GM10847 (cell line): Measurements from ENCODE around the gene LMOD2.

Source experiments
- POLR2A ChIP-seq: IDR thresholded peaks from 2 replicates; pipeline ENCODE4 v1.6.1; 2011; ENCODE audit not compliant: insufficient read length; ENCODE audit errors: extremely low read depth

LMOD2 gene

GRCh38 chr7:123633553-123633952 is 22.1 kb upstream of the LMOD2 start:
- no peak for TF ChIP-seq POLR2A

DNA sequence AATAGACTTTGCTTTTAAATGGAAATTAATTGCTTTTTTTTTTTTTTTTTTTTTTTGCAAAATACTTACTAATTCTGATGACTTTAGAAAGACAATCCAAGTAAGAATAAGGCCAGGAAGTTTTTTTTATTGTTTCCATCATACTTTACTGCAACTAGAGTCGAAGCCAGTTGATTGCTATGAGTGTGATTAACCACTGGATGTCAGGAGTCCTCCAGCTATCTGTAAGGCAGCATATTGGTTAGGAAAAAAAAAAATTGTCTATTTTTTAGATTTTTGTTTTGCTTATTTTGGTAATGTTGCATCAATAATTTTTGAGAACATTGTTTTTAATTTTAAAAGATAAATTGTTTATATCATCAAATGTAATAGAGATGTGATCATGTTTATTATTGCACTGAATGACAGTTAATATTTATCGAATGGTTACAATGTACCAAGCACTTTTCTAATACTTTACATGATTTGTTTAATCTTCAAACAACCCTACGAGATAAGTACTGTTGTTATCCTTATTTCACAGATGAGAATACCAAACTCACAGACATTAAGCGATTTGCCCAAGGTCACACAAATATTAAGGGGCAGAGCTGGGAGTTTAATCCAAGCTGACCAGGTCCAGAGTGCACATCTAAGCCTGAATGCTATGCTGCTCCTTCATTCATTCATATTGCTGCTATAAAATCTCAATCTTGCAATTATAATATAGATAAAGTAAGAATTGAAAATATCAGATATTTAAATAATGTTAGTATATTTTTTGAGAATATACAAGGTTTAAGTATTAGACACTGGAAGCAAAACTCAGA is 19.9 kb upstream of the LMOD2 start:
- no peak for TF ChIP-seq POLR2A

- no peak for TF ChIP-seq POLR2A
Measured at GRCh38 chr7:123637203-123637602, 18.5 kb upstream of the LMOD2 start.

- TF ChIP-seq POLR2A: no peak
Measured at GRCh38 chr7:123637878-123638277, 17.8 kb upstream of the LMOD2 start.

DNA sequence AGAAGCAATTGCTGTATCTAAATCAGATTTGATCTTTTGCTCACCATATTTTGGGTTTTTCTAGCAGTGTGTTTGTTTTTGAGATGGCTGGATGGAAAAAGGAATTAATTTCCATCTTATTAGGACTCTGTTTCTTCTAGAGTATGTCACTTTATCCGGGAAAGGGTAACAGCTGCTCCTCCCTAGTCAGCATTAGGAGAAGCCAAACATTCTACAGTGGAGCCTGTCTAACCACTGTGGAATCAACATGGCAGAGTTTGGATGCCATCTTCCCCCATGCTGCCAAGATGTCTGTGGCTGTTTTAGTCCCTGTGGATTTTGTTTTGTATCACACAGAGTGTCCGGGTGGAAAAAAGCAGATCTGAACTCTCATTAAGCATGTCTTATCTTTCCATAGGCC is 16.0 kb upstream of the LMOD2 start:
- TF ChIP-seq POLR2A: no peak

DNA sequence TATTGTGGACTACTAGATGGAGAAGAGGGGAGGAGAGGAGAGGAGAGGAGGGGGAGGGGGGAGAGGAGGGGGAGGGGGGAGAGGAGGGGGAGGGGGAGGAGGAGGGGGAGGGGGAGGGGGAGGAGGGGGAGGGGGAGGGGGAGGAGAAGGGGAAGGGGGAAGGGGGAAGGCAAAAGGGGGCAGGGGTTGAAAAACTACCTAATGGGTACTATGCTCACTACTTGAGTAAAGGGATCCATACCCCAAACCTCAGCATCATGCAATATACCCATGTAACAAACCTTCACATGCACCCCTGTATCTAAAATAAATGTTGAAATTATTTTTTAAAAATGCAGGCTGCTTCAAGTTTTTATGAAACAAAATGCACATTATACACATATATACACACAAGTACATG is 15.1 kb upstream of the LMOD2 start:
- no peak for TF ChIP-seq POLR2A

GRCh38 chr7:123641901-123642300 is 13.8 kb upstream of the LMOD2 start:
- TF ChIP-seq POLR2A: no peak

DNA sequence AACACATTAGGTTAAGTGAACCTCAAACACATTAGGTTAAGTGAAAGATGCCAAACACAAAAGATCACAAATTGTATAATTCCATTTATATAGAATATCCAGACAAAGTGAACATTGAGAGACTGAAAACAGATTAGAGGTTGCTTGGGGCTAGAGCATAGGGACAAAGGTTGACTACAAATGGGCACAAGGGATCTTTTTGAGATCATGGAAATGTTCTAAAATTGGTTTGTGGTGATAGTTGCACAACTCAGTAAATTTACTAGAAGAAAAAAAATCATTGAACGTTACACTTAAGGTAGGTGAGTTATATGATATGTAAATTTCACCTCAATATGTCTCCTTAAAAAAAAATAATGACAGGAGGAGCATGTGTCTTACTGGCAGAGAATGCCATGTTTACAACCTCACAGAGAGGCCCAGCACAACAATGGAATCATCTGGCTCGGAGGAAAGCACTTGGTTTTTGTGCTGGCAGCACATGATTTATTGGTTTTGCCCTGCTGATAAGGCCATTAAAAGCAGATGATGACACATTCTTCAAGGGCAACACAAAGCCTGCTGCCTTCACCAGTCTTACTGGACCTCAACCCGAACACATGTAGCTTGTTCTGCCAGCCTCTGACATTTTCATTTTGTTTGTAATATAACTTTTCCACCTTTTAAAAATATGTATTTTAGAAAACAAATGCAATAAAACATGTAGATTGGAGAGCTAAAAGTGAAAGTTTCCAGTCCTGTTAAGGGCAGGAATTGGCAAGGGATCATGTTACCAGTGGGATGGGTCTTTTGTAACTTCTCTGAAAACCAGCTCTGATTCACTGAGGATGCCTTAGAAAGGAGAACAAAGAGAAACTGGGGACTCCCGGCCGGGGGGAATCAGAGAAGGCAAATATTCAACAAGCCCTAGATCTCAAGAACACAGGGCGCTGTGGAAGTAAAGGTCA is 11.9 kb upstream of the LMOD2 start:
- no peak for TF ChIP-seq POLR2A

DNA sequence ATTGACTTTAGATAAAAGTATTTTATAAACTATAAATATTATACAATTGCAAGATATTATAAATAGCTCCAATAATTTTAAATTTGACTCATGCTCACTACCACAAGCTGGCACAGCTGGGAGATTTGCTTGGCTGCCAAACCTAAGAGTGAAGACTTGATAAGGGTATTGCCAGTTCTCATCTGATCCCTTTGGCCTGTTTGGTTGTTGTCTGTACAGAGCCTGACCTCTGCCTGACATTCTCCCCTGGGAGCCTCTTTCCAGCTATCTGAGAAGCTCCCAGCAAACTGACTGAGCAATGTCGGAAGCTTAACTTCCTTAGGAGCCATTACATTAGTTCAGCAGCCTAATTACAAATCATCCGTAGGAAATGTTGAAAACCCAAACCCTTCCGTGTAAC is 10.2 kb upstream of the LMOD2 start:
- no peak for TF ChIP-seq POLR2A

- no peak for TF ChIP-seq POLR2A
Measured at GRCh38 chr7:123647106-123647730, 8.4 kb upstream of the LMOD2 start.

- TF ChIP-seq POLR2A: no peak
Measured at GRCh38 chr7:123649964-123650363, 5.7 kb upstream of the LMOD2 start.

DNA sequence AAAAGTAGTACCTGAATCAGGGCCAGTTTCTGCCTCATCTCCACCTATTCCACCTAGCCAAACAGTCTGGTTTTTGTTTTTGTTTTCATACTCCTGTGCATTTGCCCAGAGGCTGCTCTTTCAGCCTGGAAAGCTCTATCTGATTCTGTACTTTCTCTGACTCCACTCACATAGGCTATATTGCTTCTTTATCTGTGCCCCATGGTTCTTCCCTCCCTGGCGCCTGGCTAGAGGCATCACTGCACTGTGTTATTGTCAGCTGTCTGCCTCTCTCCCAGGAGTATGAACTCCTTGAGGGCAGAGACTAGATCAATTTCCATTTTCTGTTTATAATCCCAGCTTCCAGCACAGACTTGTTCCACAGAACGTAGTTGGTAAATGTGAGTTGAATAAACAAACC is 5.1 kb upstream of the LMOD2 start:
- no peak for TF ChIP-seq POLR2A

DNA sequence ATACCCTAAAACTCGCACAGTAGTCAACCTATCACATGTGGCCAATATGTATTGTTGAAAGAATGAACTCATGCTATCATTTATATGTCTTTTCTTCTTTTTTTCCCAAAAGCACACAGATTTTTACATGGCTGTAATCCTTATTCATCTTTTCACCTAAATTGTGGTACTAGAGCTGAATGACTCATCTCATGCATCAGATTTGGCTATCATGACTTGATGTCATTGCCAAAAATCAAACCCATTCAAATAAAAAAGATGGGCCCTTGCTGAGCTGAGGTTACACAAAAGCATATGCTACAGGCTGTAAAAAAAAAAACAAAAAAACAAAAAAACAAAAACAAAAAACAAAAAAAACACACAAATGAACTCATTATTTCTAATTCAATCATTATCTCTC is 3.3 kb upstream of the LMOD2 start:
- TF ChIP-seq POLR2A: no peak

- TF ChIP-seq POLR2A: no peak
Measured at GRCh38 chr7:123653162-123653561, 2.5 kb upstream of the LMOD2 start.

GRCh38 chr7:123656544-123657303 is 1.1 kb downstream of the LMOD2 start:
- TF ChIP-seq POLR2A: no peak

GRCh38 chr7:123657304-123657685 is 1.6 kb downstream of the LMOD2 start:
- TF ChIP-seq POLR2A: no peak

DNA sequence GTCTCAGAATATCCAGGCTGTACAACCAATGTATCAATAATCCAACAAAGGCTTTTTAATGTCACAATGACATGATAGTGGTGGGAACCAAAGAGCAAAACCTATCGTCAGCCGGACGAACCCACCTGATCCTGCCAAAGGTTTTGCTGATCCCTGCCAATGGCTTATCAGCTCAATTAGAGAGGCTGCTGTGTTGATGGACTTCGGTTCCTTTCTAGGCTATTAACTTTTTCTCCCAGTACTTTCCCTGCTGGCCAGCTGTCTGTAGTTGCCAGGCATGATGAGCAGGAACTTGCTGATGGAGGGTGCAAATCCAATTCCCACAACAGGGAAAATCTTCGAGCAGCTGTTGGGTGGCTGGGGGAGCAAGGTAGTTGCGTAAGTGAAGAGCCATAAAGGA is 2.4 kb downstream of the LMOD2 start:
- TF ChIP-seq POLR2A: no peak
